ENCODE data around the gene TTC32.

DNA sequence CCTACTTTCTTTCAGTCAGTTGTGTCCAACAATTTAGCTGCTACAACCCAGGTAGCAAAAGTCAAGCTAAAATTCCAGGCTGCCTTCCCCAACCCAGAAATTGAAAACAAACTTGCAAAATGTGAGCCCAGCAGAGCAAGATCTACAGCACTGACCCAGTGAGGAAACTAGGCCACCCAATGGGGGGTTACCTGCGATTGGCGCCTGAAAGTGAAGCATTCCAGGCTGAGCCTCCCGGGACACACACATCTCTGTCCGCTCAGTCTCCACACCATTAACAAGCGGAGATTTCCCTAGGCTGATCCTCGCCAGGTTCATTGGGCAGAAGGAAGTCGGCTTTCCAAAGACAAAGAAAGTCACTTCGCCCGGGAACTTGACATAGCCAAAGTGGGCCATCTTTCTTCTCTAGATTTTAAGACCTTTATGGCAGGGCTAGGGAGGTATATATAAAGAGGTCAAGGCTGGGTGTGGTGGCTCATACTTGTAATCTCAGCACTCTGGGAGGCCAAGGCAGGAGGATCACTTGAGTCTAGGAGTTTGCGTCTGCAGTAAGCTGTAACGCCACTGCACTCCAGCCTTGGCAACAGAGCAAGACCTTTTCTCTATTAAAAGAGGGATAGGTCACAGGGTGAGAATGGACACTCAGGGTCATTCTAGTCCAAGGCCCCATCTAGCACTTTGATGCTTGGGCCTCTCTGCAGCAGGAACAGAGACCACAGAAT is 53.6 kb downstream of the TTC32 start:
- TF ChIP-seq, protein P1, sequence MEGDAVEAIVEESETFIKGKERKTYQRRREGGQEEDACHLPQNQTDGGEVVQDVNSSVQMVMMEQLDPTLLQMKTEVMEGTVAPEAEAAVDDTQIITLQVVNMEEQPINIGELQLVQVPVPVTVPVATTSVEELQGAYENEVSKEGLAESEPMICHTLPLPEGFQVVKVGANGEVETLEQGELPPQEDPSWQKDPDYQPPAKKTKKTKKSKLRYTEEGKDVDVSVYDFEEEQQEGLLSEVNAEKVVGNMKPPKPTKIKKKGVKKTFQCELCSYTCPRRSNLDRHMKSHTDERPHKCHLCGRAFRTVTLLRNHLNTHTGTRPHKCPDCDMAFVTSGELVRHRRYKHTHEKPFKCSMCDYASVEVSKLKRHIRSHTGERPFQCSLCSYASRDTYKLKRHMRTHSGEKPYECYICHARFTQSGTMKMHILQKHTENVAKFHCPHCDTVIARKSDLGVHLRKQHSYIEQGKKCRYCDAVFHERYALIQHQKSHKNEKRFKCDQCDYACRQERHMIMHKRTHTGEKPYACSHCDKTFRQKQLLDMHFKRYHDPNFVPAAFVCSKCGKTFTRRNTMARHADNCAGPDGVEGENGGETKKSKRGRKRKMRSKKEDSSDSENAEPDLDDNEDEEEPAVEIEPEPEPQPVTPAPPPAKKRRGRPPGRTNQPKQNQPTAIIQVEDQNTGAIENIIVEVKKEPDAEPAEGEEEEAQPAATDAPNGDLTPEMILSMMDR (IDR thresholded peaks at IDR 0.05) = no peak
- no peak for TF ChIP-seq POLR2AphosphoS5 (IDR thresholded peaks at IDR 0.05)
- TF ChIP-seq POLR2A (IDR thresholded peaks at IDR 0.05) = no peak
- TF ChIP-seq EP300 (IDR thresholded peaks at IDR 0.05) = no peak

Data from suprapubic skin (tissue), 4 donors.